MG63 (cell line): ENCODE data around the gene GGACT. TPM values are rescaled to one million over a fixed set of nuclear protein-coding genes. Genes with fewer than 3 reads are reported as not detected.

Experiments used
- DNase-seq: peaks from one replicate; pipeline ENCODE4 v3.0.0-alpha.2; 2020
- H3K27me3 ChIP-seq: fragments of 250-450 bp; sonication (Bioruptor Pico); 2 replicates; pipeline ENCODE4 v1.5.1; 2020; ENCODE audit warnings: mild to moderate bottlenecking, moderate library complexity
- H3K36me3 ChIP-seq: fragments of 250-450 bp; sonication (Bioruptor Pico); 2 replicates; pipeline ENCODE4 v1.5.1; 2020; ENCODE audit warnings: mild to moderate bottlenecking, moderate library complexity
- H3K4me3 ChIP-seq: fragments of 250-450 bp; sonication (Bioruptor Pico); 2 replicates; pipeline ENCODE4 v1.5.1; 2020; ENCODE audit warnings: mild to moderate bottlenecking, moderate library complexity
- H3K9me3 ChIP-seq: fragments of 250-450 bp; sonication (Bioruptor Pico); 2 replicates; pipeline ENCODE4 v1.5.1; 2020; ENCODE audit warnings: mild to moderate bottlenecking, moderate library complexity
- total RNA-seq: library from RNA; depleted of rRNA; stranded (reverse); fragments of >200 nt; shearing (Covaris generic); gene quantifications from 2 replicates; pipeline ENCODE4 v1.2.3, GENCODE V29; 2014; ENCODE audit warnings: low replicate concordance

The GGACT gene
- total RNA-seq, 1 experiment from 2014 or later: 4.9 TPM

DNA sequence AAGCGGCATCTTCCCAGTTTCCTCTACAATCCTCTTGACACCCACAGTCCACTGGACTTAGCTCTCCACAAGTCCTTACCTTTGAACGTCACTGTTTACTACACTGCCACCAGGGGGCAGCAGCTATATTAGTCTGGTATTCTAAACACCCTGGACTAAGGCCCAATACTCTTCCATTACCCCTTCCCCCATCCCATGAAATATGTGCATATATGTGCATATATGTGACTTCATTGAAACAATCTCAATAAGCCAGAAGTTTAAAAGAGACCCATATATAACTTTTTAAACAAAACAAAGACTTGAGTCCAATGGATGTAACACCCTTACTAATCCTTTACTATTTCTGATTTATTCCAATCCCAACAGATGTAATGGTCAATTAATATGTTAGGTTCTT is 15.5 kb downstream of the GGACT start:
- no peaks in the 10 kb centered on the region for H3K36me3 ChIP-seq
- H3K4me3 ChIP-seq: no peak overlapping the region
- H3K9me3 ChIP-seq: no peaks in the 10 kb centered on the region
- peak; percentile 55 for DNase-seq
- H3K27me3 ChIP-seq: no peaks in the 10 kb centered on the region

DNA sequence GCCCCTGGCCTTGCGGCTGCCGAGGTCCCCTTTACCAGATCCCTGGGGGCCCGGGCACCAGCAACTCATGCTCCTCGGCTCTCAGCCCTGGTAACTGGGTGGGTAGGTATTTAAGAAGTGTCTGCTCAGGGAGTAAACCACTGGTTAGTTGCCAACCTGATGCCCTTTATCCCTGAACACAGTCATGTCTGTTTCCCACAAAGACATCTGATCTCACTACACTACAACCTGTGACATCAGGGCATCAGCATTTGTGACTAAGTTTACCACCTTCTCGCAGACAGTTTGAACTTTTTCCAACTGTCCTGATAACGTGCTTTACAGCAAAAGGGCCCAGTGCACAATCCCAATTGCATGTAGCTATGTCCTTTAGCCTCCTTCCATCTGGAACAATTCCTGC is 22.0 kb downstream of the GGACT start:
- Histone ChIP-seq H3K9me3 (no peaks in the 10 kb centered on the region), H3K4me3 (no peak overlapping the region), H3K36me3 (no peaks in the 10 kb centered on the region), H3K27me3 (no peaks in the 10 kb centered on the region)
- DNase-seq: no peak

DNA sequence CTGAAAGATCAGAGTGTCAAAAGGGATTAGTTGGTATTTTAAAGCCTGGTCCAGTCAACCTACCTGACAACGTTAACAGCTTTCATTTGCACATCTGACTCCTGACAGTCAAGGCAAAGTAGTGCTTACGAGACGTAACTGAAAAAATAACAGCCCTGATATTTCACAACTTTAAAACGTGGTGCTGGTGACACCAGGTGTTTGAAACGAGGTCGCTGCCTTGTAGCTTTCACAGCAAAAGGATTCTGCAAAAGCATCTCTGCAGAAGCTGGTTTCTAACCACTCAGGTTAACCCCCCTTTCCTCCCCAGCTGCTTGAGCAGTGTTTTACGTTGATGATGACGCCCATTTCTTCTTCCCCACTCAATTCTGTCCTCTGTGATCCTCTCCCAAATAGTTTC is 23.3 kb downstream of the GGACT start:
- DNase-seq: no peak
- Histone ChIP-seq H3K36me3 (no peaks in the 10 kb centered on the region), H3K4me3 (no peak overlapping the region), H3K27me3 (no peaks in the 10 kb centered on the region), H3K9me3 (no peaks in the 10 kb centered on the region)

- no peak for DNase-seq
- H3K4me3 ChIP-seq: no peak overlapping the region
These were observed 24.0 kb downstream of the GGACT start for GRCh38 chr13:100564444-100565223.

DNA sequence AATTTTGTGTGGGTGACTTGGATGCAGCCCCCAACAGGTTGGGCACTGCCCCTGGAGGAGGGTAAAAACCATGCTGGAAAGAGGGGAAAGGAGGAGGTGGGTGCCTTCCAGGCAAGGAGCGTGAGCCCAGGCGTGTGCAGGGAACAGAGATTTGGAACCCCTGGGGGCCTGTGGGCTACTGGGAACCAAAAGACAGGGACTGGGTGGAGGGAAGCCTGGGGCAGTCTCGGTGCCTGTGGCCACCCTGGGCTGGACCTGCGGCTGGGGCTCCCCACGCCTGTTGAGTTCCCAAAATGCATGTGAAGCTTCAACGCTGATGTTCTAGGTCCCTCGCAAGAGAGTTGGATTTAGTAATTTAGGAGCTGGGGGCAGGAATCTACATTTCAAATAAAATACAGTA is 24.8 kb downstream of the GGACT start:
- no peak for DNase-seq
- Histone ChIP-seq H3K4me3 (no peak overlapping the region), H3K36me3 (no peaks in the 10 kb centered on the region), H3K9me3 (no peaks in the 10 kb centered on the region), H3K27me3 (no peaks in the 10 kb centered on the region)

More at GRCh38 chr13:100564444-100565223, 24.0 kb downstream of the GGACT start:
- no peaks in the 10 kb centered on the region for H3K9me3 ChIP-seq
- H3K27me3 ChIP-seq: no peaks in the 10 kb centered on the region
- H3K36me3 ChIP-seq: no peaks in the 10 kb centered on the region

DNA sequence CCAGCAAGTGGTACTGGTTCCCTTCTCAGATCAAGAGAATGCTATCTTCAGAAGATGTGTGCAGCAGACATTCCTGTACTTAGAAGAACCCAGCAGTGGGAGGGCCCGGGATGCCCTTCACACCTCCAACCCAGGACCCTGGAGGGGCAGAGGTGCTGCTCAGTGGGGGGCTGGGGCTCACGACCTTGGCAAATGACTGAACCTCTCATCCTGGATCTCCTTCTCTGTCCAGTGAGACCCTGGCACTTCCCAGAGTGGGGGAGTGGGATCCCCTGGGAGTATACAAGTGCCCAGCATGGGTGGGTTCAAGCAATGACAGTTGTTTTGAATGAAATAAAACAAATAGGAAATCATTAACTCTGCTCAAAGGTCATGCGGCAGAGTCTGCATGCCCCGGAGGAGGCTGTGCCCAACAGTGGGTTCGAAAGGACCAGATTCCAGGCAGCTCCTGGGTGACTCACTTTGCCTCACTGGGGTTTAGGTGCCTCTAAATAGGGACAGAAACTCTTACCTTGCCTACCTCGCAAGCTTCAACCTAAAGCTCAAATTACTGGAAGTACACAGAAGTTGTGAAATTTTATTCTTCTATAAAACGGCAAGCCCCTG is 26.9 kb downstream of the GGACT start:
- H3K9me3 ChIP-seq: no peaks in the 10 kb centered on the region
- no peak for DNase-seq
- no peaks in the 10 kb centered on the region for H3K36me3 ChIP-seq
- no peaks in the 10 kb centered on the region for H3K27me3 ChIP-seq
- H3K4me3 ChIP-seq: no peak overlapping the region

DNA sequence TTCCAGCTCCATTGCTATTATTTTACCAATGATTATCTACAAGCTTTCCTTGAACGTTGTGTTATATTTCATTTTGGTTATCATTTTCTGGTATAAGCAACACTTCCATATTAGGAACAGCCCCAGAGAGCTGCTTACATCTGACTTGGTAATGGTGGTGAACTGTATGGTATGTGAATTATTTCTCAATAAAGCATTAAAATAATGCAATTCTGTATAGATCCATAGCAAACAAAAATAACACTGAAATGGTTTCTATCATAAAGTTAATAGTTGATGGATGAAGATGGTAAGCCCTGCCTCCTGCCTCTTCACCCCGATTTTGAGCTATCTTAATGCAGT is 27.5 kb downstream of the GGACT start:
- H3K9me3 ChIP-seq: no peaks in the 10 kb centered on the region
- no peak for DNase-seq
- H3K27me3 ChIP-seq: no peaks in the 10 kb centered on the region
- no peaks in the 10 kb centered on the region for H3K36me3 ChIP-seq
- no peak overlapping the region for H3K4me3 ChIP-seq

- Histone ChIP-seq H3K9me3 (no peaks in the 10 kb centered on the region), H3K36me3 (no peaks in the 10 kb centered on the region), H3K27me3 (no peaks in the 10 kb centered on the region), H3K4me3 (no peak overlapping the region)
- DNase-seq: no peak
These were observed 28.0 kb downstream of the GGACT start for GRCh38 chr13:100560498-100561157.

DNA sequence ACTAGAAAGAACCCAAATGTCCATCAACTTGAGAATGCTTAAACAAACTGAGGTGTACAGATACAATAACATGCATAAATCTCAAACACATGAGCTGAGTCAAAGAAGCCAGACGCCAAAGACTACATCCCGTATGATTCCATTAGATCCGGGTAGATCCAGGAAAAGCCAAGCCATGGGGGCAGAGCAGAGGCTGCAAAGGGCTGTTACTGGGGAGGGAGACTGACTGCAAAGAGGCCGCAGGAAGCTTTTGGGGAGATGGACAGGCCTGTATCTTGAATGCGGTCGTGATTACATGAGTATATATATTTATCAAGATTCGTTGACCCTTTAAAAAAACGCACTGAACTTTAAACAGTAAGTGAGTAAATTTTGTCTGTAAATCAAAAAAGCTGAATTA is 28.7 kb downstream of the GGACT start:
- Histone ChIP-seq H3K9me3 (no peaks in the 10 kb centered on the region), H3K4me3 (no peak overlapping the region), H3K36me3 (no peaks in the 10 kb centered on the region), H3K27me3 (no peaks in the 10 kb centered on the region)
- DNase-seq: no peak

DNA sequence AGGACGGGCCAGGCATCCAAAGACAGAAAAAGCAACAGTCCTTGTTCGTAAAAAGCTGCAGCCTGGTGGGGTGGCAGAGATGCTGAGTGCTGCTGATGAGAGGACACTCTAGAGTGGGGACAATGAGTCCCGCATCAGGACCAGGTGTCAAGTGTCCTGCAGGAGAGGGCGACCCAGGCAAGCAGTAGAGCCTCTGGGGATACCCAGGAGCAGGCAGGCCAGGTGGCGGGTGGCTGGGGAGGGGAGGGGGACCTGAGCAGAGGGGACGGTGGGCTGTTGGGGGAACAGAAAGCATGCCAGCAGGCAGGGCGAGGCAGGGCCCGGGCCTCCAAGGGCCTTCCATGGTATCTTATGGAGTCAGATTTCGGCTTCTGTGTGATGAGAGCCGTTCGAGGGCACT is 35.8 kb downstream of the GGACT start:
- H3K36me3 ChIP-seq: no peaks in the 10 kb centered on the region
- H3K27me3 ChIP-seq: no peaks in the 10 kb centered on the region
- H3K9me3 ChIP-seq: no peaks in the 10 kb centered on the region
- no peak overlapping the region for H3K4me3 ChIP-seq
- no peak for DNase-seq

- Histone ChIP-seq H3K36me3 (no peaks in the 10 kb centered on the region), H3K4me3 (no peak overlapping the region), H3K9me3 (no peaks in the 10 kb centered on the region), H3K27me3 (no peaks in the 10 kb centered on the region)
- no peak for DNase-seq
These were observed 39.3 kb downstream of the GGACT start for GRCh38 chr13:100549316-100549715.

- DNase-seq: no peak
- H3K27me3 ChIP-seq: no peaks in the 10 kb centered on the region
- H3K36me3 ChIP-seq: no peaks in the 10 kb centered on the region
- H3K9me3 ChIP-seq: no peaks in the 10 kb centered on the region
- no peak overlapping the region for H3K4me3 ChIP-seq
These were observed 40.8 kb downstream of the GGACT start for GRCh38 chr13:100547791-100548201.

GRCh38 chr13:100546713-100547405 is 41.7 kb downstream of the GGACT start:
- no peak for DNase-seq
- Histone ChIP-seq H3K9me3 (no peaks in the 10 kb centered on the region), H3K4me3 (no peak overlapping the region), H3K36me3 (no peaks in the 10 kb centered on the region), H3K27me3 (no peaks in the 10 kb centered on the region)

DNA sequence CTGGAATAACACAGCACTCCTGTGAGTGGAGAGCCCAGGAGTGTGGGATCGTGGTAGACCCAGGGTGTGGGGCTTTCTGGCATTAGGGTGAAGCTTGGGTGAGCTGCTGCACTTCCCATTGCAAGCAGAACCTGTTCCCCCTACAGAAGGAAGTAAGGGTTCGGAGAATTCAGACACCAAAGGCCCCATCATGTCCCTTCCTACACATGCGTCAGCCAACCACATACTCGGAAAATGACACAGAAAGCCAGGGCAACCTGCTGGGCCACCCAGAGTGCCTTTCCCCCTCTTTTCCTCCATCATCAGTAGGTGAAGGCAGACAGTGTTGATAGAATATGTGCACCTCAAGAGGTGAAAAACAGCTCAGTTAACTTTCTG is 42.9 kb downstream of the GGACT start:
- Histone ChIP-seq H3K9me3 (no peaks in the 10 kb centered on the region), H3K4me3 (no peak overlapping the region), H3K36me3 (no peaks in the 10 kb centered on the region), H3K27me3 (no peaks in the 10 kb centered on the region)
- DNase-seq: no peak

GRCh38 chr13:100544866-100545683 is 43.5 kb downstream of the GGACT start:
- Histone ChIP-seq H3K27me3 (no peaks in the 10 kb centered on the region), H3K9me3 (no peaks in the 10 kb centered on the region), H3K36me3 (no peaks in the 10 kb centered on the region), H3K4me3 (no peak overlapping the region)
- DNase-seq: no peak

- H3K4me3 ChIP-seq: no peak overlapping the region
These were observed 44.6 kb downstream of the GGACT start for GRCh38 chr13:100543872-100544602.

More at GRCh38 chr13:100543872-100544602, 44.6 kb downstream of the GGACT start:
- no peak for DNase-seq
- H3K9me3 ChIP-seq: no peaks in the 10 kb centered on the region
- H3K27me3 ChIP-seq: no peaks in the 10 kb centered on the region
- H3K36me3 ChIP-seq: no peaks in the 10 kb centered on the region
